Hematopoietic multipotent progenitor cell treated with erythropoietin and hydrocortisone succinate and interleukin-3 and kit ligand, for 15 days (in vitro differentiated cells): ENCODE data around the gene PIK3CB.
"Not testable (repeated sequence)": the region's sequence is repeated elsewhere in the genome, so short reads cannot be mapped to it uniquely, and the experiment has no call there.

ENCODE experiments used
- DNase-seq: peaks from one replicate; pipeline ENCODE4 v3.0.0-alpha.2; 2015; ENCODE audit warnings: low spot score

Gene PIK3CB

GRCh38 chr3:138803006-138803653 is 31.6 kb downstream of the PIK3CB start:
- no peak for DNase-seq

- DNase-seq = not testable (repeated sequence)
These were observed 32.5 kb downstream of the PIK3CB start for GRCh38 chr3:138802223-138802622.

GRCh38 chr3:138801792-138802191 is 32.9 kb downstream of the PIK3CB start:
- no peak for DNase-seq

- DNase-seq = no peak
These were observed 34.5 kb downstream of the PIK3CB start for GRCh38 chr3:138800248-138800647.

GRCh38 chr3:138799822-138800221 is 34.9 kb downstream of the PIK3CB start:
- DNase-seq = no peak

GRCh38 chr3:138797508-138798038 is 37.2 kb downstream of the PIK3CB start:
- DNase-seq = no peak

- no peak for DNase-seq
These were observed 38.0 kb downstream of the PIK3CB start for GRCh38 chr3:138796761-138797160.

- DNase-seq = no peak
These were observed 47.9 kb downstream of the PIK3CB start for GRCh38 chr3:138786788-138787271.

GRCh38 chr3:138785951-138786350 is 48.8 kb downstream of the PIK3CB start:
- no peak for DNase-seq

GRCh38 chr3:138785362-138785857 is 49.3 kb downstream of the PIK3CB start:
- not testable (repeated sequence) for DNase-seq

- DNase-seq = no peak
These were observed 52.0 kb downstream of the PIK3CB start for GRCh38 chr3:138782755-138783154.

- peak; percentile 74 for DNase-seq
These were observed 53.7 kb downstream of the PIK3CB start for GRCh38 chr3:138781012-138781470.

- DNase-seq = no peak
These were observed 56.1 kb downstream of the PIK3CB start for GRCh38 chr3:138778643-138779042.

- no peak for DNase-seq
These were observed 57.8 kb downstream of the PIK3CB start for GRCh38 chr3:138776961-138777360.

GRCh38 chr3:138775254-138775595 is 59.5 kb downstream of the PIK3CB start:
- DNase-seq = no peak

- DNase-seq = peak; percentile 40
These were observed 60.0 kb downstream of the PIK3CB start for GRCh38 chr3:138774529-138775253.

- DNase-seq = no peak
These were observed 63.1 kb downstream of the PIK3CB start for GRCh38 chr3:138771585-138771984.

GRCh38 chr3:138769616-138770015 is 65.1 kb downstream of the PIK3CB start:
- no peak for DNase-seq

GRCh38 chr3:138768946-138769345 is 65.8 kb downstream of the PIK3CB start:
- DNase-seq = no peak

- DNase-seq = no peak
These were observed 66.6 kb downstream of the PIK3CB start for GRCh38 chr3:138768125-138768524.

- DNase-seq = no peak
These were observed 67.1 kb downstream of the PIK3CB start for GRCh38 chr3:138767498-138768104.

GRCh38 chr3:138761002-138761401 is 73.7 kb downstream of the PIK3CB start:
- no peak for DNase-seq

GRCh38 chr3:138748190-138748589 is 86.5 kb downstream of the PIK3CB start:
- no peak for DNase-seq
